Endothelial cell of umbilical vein (primary cell): ENCODE data around the gene DLX1.

ENCODE experiments used
- POLR2AphosphoS5 ChIP-seq: IDR thresholded peaks from 2 replicates; pipeline ENCODE4 v1.6.1; 2012; ENCODE audit warnings: low read depth, mild to moderate bottlenecking, control low read depth, low read length, moderate library complexity; ENCODE audit not compliant: insufficient read depth
- TF ChIP-seq, protein P1 (sequence below), 2 donors: IDR thresholded peaks; 1 replicate in 1 of 2; 2 replicates in 1 of 2; pipeline ENCODE4 v1.5.1; 2011; ENCODE audit warnings: low read length in 2 of 2, mild to moderate bottlenecking in 2 of 2, moderate library complexity in 2 of 2, control low read depth in 1 of 2, inconsistent platforms in 1 of 2, low read depth in 1 of 2; ENCODE audit not compliant: insufficient read depth in 1 of 2; ENCODE audit errors: extremely low read depth in 1 of 2
- TF ChIP-seq, protein P2 (sequence below): IDR thresholded peaks from 2 replicates; pipeline ENCODE4 v1.6.1; 2011; ENCODE audit not compliant: insufficient read depth, insufficient read length

DNA sequence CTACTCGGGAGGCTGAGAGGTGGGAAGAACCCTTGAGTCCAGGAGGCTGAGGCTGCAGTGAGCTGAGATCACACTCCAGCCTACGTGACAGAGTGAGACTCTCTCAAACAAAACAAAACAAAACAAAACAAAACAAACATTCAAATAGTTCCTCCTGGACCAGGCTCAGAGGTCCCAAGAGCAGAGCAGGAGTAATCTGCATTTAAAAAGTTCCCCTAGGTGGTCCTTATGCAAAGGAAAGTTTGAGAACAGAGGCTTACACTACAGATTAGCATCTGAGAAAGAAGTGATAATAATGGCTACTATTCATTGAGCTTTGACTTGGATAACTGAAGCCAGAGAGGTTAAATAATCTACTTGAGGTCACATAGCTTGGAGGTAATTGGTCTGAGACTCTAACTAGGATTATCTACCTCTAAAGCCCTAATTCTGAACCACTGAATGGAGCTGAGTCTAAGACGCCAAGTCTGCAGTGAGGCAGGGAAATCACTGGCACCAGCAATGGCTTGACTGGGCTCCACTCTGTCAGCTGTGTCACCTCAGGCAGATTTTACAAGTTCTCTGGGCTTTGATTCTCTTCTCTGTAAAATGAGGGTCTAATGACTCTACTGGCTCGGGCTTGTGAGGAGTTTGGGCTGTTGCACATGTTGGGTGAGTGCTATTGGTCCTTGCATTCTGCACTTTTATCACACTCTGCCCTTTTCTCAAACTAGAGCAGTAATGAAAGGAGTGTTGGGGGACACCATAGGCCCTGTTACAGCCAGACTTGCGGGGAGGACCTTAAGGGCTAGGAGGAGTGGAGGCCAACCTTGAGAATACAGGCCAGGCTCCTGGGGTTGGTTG lies 46.6 kb downstream of the DLX1 start:
- no peak for TF ChIP-seq POLR2AphosphoS5
- TF ChIP-seq, protein P1, sequence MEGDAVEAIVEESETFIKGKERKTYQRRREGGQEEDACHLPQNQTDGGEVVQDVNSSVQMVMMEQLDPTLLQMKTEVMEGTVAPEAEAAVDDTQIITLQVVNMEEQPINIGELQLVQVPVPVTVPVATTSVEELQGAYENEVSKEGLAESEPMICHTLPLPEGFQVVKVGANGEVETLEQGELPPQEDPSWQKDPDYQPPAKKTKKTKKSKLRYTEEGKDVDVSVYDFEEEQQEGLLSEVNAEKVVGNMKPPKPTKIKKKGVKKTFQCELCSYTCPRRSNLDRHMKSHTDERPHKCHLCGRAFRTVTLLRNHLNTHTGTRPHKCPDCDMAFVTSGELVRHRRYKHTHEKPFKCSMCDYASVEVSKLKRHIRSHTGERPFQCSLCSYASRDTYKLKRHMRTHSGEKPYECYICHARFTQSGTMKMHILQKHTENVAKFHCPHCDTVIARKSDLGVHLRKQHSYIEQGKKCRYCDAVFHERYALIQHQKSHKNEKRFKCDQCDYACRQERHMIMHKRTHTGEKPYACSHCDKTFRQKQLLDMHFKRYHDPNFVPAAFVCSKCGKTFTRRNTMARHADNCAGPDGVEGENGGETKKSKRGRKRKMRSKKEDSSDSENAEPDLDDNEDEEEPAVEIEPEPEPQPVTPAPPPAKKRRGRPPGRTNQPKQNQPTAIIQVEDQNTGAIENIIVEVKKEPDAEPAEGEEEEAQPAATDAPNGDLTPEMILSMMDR (IDR thresholded peaks at IDR 0.05; ENCODE audit: extremely low read depth in 1 of 2, insufficient read depth in 1 of 2, low read depth in 1 of 2, low read length in 2 of 2): no peak
- TF ChIP-seq, protein P2, sequence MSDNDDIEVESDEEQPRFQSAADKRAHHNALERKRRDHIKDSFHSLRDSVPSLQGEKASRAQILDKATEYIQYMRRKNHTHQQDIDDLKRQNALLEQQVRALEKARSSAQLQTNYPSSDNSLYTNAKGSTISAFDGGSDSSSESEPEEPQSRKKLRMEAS: no peak
